ENCODE data around the gene KRTAP4-3. TPM values are rescaled to one million over a fixed set of nuclear protein-coding genes. Genes with fewer than 3 reads are reported as not detected.

Gene KRTAP4-3
- total RNA-seq, 1 donor = not detected

DNA sequence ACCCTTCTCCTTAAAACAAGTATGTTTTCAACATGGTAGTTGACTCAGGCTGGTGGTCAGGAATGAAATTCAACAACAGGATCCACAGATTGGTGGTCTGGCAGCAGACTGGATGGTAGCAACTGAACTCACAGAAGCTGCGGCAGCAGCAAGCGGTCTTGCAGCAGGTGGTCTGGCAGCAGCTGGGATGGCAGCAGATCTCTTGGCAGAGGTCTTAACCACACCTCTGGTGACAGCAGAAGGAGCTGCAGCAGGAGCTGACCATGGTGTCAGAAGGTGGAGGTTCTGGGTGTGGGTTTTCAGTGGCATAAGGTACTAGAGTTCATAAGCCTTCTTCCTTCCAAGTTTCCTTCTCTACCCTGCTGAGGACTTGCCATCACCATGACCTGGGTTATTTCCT is 18.9 kb upstream of the KRTAP4-3 start:
- DNase-seq (ENCODE audit: insufficient read length, low spot score, missing footprints) = no peak
- no peak overlapping the region for H2AFZ ChIP-seq (ENCODE audit: low read length)
- H3K27me3 ChIP-seq (ENCODE audit: insufficient read depth, low read length) = no peaks in the 10 kb centered on the region
- no peaks in the 10 kb centered on the region for H3K4me1 ChIP-seq (ENCODE audit: insufficient read depth, low read length)
- TF ChIP-seq, protein P1, sequence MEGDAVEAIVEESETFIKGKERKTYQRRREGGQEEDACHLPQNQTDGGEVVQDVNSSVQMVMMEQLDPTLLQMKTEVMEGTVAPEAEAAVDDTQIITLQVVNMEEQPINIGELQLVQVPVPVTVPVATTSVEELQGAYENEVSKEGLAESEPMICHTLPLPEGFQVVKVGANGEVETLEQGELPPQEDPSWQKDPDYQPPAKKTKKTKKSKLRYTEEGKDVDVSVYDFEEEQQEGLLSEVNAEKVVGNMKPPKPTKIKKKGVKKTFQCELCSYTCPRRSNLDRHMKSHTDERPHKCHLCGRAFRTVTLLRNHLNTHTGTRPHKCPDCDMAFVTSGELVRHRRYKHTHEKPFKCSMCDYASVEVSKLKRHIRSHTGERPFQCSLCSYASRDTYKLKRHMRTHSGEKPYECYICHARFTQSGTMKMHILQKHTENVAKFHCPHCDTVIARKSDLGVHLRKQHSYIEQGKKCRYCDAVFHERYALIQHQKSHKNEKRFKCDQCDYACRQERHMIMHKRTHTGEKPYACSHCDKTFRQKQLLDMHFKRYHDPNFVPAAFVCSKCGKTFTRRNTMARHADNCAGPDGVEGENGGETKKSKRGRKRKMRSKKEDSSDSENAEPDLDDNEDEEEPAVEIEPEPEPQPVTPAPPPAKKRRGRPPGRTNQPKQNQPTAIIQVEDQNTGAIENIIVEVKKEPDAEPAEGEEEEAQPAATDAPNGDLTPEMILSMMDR (IDR thresholded peaks at IDR 0.05; ENCODE audit: extremely low read depth, low read depth, low read length) = no peak
- no peaks in the 10 kb centered on the region for H3K9me3 ChIP-seq (ENCODE audit: low read depth, low read length)
- H3K36me3 ChIP-seq (ENCODE audit: insufficient read depth, low read length) = no peaks in the 10 kb centered on the region
- H3K79me2 ChIP-seq (ENCODE audit: insufficient read depth, low read length) = no peaks in the 10 kb centered on the region
- H3K4me2 ChIP-seq (ENCODE audit: insufficient read depth, low read length) = no peak overlapping the region
- no peaks in the 10 kb centered on the region for H4K20me1 ChIP-seq (ENCODE audit: insufficient read depth, low read length)
- H3K4me3 ChIP-seq (ENCODE audit: insufficient read depth, low read length) = no peak overlapping the region
- H3K27ac ChIP-seq (ENCODE audit: low read depth, low read length) = no peak overlapping the region

DNA sequence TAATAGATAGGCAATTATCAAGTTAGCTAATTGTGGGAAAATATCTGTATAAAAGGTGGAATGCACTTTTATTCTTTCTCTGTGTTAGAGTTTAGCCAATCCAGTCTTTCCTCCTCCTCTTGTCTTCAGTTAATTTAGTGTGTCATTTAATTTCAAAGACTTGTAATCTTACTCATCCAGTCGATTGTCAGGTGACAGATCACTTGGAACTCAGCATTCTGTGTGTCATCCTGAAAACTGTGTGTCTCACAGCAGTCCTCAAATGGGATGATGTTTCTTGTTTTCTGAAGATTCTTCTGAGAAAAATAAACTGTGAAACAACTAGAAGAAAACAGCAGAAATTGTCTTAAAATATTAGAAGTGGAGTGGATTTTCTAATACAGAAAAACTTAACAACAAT is 17.0 kb upstream of the KRTAP4-3 start:
- no peak overlapping the region for H3K27ac ChIP-seq (ENCODE audit: low read depth, low read length)
- no peaks in the 10 kb centered on the region for H3K27me3 ChIP-seq (ENCODE audit: insufficient read depth, low read length)
- H3K4me3 ChIP-seq (ENCODE audit: insufficient read depth, low read length) = no peak overlapping the region
- H3K4me1 ChIP-seq (ENCODE audit: insufficient read depth, low read length) = no peaks in the 10 kb centered on the region
- H4K20me1 ChIP-seq (ENCODE audit: insufficient read depth, low read length) = no peaks in the 10 kb centered on the region
- H3K36me3 ChIP-seq (ENCODE audit: insufficient read depth, low read length) = no peaks in the 10 kb centered on the region
- H3K4me2 ChIP-seq (ENCODE audit: insufficient read depth, low read length) = no peak overlapping the region
- TF ChIP-seq, protein P1 (IDR thresholded peaks at IDR 0.05; ENCODE audit: extremely low read depth, low read depth, low read length) = no peak
- H3K79me2 ChIP-seq (ENCODE audit: insufficient read depth, low read length) = no peaks in the 10 kb centered on the region
- no peak overlapping the region for H2AFZ ChIP-seq (ENCODE audit: low read length)
- DNase-seq (ENCODE audit: insufficient read length, low spot score, missing footprints) = no peak
- H3K9me3 ChIP-seq (ENCODE audit: low read depth, low read length) = no peaks in the 10 kb centered on the region

DNA sequence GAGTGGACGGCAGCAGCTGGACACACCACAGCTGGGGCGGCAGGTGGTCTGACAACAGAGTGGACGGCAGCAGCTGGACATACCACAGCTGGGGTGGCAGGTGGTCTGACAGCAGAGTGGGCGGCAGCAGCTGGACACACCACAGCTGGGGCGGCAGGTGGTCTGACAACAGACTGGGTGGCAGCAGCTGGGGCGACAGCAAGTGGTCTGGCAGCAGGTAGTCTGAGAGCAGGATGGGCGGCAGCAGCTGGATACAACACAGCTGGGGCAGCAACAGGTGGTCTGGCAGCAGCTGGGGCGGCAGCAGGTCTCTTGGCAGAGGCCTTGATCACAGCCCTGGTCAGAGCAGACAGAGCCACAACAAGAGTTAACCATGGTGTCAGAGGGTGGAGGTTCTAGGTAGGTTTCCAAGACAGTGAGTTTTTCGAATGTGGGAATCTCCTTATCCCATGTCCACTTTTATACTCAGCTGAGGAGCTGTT is 16.5 kb upstream of the KRTAP4-3 start, which contains the start of gene KRTAP4-1:
TSS of gene KRTAP4-1 (minus strand) at position 432 of the 482 bp plus-strand sequence. CDS start at position 375, 57 bp downstream.
- no peaks in the 10 kb centered on the region for H3K9me3 ChIP-seq (ENCODE audit: low read depth, low read length)
- H3K27me3 ChIP-seq (ENCODE audit: insufficient read depth, low read length) = no peaks in the 10 kb centered on the region
- no peak within 1 kb of the TSS for H3K4me2 ChIP-seq (ENCODE audit: insufficient read depth, low read length)
- DNase-seq (ENCODE audit: insufficient read length, low spot score, missing footprints) = no peak
- no peaks in the 10 kb centered on the region for H3K36me3 ChIP-seq (ENCODE audit: insufficient read depth, low read length)
- no peak within 1 kb of the TSS for H3K4me3 ChIP-seq (ENCODE audit: insufficient read depth, low read length)
- H4K20me1 ChIP-seq (ENCODE audit: insufficient read depth, low read length) = no peaks in the 10 kb centered on the region
- TF ChIP-seq, protein P1 (IDR thresholded peaks at IDR 0.05; ENCODE audit: extremely low read depth, low read depth, low read length) = no peak
- H3K79me2 ChIP-seq (ENCODE audit: insufficient read depth, low read length) = no peaks in the 10 kb centered on the region
- no peak within 1 kb of the TSS for H2AFZ ChIP-seq (ENCODE audit: low read length)
- peaks cover 3% of the 10 kb centered on the region for H3K4me1 ChIP-seq (ENCODE audit: insufficient read depth, low read length)
- no peak within 1 kb of the TSS for H3K27ac ChIP-seq (ENCODE audit: low read depth, low read length)

DNA sequence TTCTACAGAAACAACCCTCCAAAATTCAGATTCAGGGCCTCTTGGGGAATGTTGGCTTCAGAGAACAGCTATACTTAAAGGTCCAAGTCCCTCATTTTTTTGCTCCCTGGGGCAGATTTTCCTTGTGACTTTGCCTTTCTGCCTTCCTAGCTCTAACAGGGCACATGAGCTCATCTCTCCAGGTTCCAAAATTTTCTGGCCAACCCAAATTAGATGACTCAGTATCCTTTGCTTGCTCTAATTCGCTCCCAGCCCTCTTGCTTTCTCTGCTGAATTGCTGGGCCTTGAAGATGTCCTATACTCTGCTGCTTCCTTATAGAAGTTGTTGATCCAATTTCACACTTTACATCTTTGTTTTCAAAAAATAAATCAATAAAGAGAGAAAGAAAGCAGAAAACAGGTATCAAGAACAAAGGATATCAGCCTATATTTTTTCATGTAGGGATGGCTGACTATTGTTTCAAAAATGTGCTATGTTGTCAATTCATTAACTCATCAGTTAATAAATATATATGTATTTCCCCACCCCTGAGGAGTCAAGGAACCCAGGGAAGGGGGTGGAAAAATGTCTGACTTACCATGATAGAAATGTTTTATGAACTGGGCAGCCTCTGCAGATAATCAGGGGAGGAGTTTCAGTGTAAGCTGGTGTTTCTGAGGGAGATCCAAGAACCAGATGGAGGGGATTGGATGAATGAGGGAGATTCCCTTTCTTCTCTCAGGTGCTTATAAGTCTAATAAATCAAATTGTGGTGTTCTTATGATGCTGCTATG is 11.0 kb upstream of the KRTAP4-3 start:
- TF ChIP-seq, protein P1 (IDR thresholded peaks at IDR 0.05; ENCODE audit: extremely low read depth, low read depth, low read length) = no peak
- Histone ChIP-seq H3K27ac (ENCODE audit: low read depth, low read length) (peak overlapping the region; percentile 90), H3K4me1 (ENCODE audit: insufficient read depth, low read length) (peaks cover 18% of the 10 kb centered on the region), H2AFZ (ENCODE audit: low read length) (peak overlapping the region; percentile 33), H3K27me3 (ENCODE audit: insufficient read depth, low read length) (no peaks in the 10 kb centered on the region), H3K79me2 (ENCODE audit: insufficient read depth, low read length) (no peaks in the 10 kb centered on the region), H3K4me3 (ENCODE audit: insufficient read depth, low read length) (no peak overlapping the region), H4K20me1 (ENCODE audit: insufficient read depth, low read length) (no peaks in the 10 kb centered on the region), H3K9me3 (ENCODE audit: low read depth, low read length) (no peaks in the 10 kb centered on the region), H3K36me3 (ENCODE audit: insufficient read depth, low read length) (no peaks in the 10 kb centered on the region), H3K4me2 (ENCODE audit: insufficient read depth, low read length) (peak overlapping the region; percentile 14)
- peak; percentile 79 for DNase-seq (ENCODE audit: insufficient read length, low spot score, missing footprints)

All from osteoblast (primary cell).